ENCODE results near the gene DNPH1.

DNPH1 gene

GRCh38 chr6:43263314-43264178, 34.3 kb upstream of the DNPH1 start:
- peak in 1 of 3 experiments; percentile 41 for DNase-seq

- no peak for DNase-seq
Measured at GRCh38 chr6:43262780-43263313, 33.6 kb upstream of the DNPH1 start.

- DNase-seq: no peak
Measured at GRCh38 chr6:43262000-43262779, 32.9 kb upstream of the DNPH1 start.

- no peak for DNase-seq
Measured at GRCh38 chr6:43261198-43261597, 31.9 kb upstream of the DNPH1 start.

GRCh38 chr6:43260791-43261190, 31.5 kb upstream of the DNPH1 start:
- DNase-seq: no peak

GRCh38 chr6:43258807-43259686, 29.8 kb upstream of the DNPH1 start:
- no peak for DNase-seq

GRCh38 chr6:43258180-43258579, 28.9 kb upstream of the DNPH1 start:
- DNase-seq: no peak

GRCh38 chr6:43257367-43258145, 28.3 kb upstream of the DNPH1 start:
- no peak for DNase-seq

GRCh38 chr6:43256670-43257366, 27.5 kb upstream of the DNPH1 start:
- no peak for DNase-seq

- no peak for DNase-seq
Measured at GRCh38 chr6:43255408-43256054, 26.2 kb upstream of the DNPH1 start.

- DNase-seq: no peak
Measured at GRCh38 chr6:43254846-43255245, 25.6 kb upstream of the DNPH1 start.

GRCh38 chr6:43254138-43254817, 25.0 kb upstream of the DNPH1 start:
- no peak for DNase-seq

GRCh38 chr6:43253401-43253800, 24.1 kb upstream of the DNPH1 start:
- DNase-seq: no peak

GRCh38 chr6:43250992-43251373, 21.7 kb upstream of the DNPH1 start:
- no peak for DNase-seq

GRCh38 chr6:43248791-43249190, 19.5 kb upstream of the DNPH1 start:
- DNase-seq: no peak

GRCh38 chr6:43248101-43248500, 18.8 kb upstream of the DNPH1 start:
- no peak for DNase-seq

- DNase-seq: peak; percentile 72 to 84 (median 80)
Measured at GRCh38 chr6:43247114-43247999, 18.1 kb upstream of the DNPH1 start.

- DNase-seq: peak; percentile 47 to 84 (median 48)
Measured at GRCh38 chr6:43246301-43247113, 17.2 kb upstream of the DNPH1 start.

Measured in NCI-H1417 (cell line).